ENCODE results near the gene SUPT4H1. TPM values are rescaled to one million over a fixed set of nuclear protein-coding genes. Genes with fewer than 3 reads are reported as not detected.

SUPT4H1 gene
- total RNA-seq, 4 donors from 2014 or later = 34.5 to 38.0 (median 35.2) TPM

DNA sequence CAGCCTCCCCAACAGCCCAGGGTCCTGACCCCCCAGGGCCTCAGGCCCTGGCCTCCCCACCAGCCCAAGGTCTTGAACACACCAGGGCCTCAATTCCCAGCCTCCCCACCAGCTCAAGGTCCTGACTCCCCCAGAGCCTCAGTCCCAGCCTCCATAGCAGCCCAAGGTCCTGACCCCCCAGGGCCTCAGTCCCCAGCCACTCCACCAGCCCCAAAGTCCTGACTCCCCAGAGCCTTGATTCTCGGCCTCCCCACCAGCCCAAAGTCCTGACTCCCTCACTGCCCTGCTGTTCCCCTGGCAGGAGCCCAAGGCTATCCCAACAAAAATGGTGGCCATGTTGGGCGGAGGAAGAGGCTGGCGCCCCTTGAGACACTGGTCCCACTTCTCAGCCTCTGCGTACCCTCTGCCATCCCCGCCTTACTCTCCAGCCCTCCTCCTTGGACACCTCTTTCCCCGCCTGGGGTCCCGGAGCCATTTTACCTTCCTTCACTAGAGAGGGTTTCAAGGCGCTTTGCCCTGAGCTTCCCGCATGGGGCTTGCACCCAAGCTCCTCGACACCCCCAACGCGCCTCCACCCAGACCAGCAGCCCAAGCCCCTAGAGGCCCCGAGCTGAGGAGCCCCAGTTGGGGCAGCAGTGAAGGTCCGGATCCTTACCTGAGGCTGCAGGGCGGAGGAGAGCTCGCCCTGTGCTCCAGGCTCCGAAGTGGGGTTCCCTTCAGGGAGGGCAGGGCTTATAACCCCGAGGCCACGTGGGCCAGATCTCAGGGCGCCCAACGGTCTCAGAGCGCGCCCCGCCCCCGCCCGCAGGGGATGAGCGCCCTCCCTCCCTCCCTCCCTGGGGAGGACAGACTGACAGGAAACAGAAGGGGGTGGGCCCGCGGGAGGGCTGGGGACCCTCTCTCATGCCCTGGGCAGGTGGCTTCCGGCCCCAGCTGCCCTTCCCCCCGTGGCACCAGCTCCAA is 19.9 kb downstream of the SUPT4H1 start:
- Histone ChIP-seq H3K27ac (peak overlapping the region in 3 of 4 donors; percentile 72 to 89 (median 76)), H3K9me3 (no peaks in the 10 kb centered on the region), H3K27me3 (peaks cover 0 to 39% of the 10 kb centered on the region in 2 donors), H3K4me3 (peak overlapping the region; percentile 24 to 56 (median 47)), H3K36me3 (no peaks in the 10 kb centered on the region), H3K4me1 (peaks cover 0 to 30% (median 11%) of the 10 kb centered on the region in 4 donors)
- DNase-seq (ENCODE audit: low spot score in 2 of 2) = peak; percentile 43 to 52
- TF ChIP-seq EP300 (IDR thresholded peaks at IDR 0.05) (peak; percentile 25 to 81), POLR2A (IDR thresholded peaks at IDR 0.05) (peak; percentile 71 to 73)
- TF ChIP-seq, protein P1, sequence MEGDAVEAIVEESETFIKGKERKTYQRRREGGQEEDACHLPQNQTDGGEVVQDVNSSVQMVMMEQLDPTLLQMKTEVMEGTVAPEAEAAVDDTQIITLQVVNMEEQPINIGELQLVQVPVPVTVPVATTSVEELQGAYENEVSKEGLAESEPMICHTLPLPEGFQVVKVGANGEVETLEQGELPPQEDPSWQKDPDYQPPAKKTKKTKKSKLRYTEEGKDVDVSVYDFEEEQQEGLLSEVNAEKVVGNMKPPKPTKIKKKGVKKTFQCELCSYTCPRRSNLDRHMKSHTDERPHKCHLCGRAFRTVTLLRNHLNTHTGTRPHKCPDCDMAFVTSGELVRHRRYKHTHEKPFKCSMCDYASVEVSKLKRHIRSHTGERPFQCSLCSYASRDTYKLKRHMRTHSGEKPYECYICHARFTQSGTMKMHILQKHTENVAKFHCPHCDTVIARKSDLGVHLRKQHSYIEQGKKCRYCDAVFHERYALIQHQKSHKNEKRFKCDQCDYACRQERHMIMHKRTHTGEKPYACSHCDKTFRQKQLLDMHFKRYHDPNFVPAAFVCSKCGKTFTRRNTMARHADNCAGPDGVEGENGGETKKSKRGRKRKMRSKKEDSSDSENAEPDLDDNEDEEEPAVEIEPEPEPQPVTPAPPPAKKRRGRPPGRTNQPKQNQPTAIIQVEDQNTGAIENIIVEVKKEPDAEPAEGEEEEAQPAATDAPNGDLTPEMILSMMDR (IDR thresholded peaks at IDR 0.05) = no peak
- 68 to 87% methylated on average over 16 to 26 of the region's 31 CpGs for WGBS, 2 donors

DNA sequence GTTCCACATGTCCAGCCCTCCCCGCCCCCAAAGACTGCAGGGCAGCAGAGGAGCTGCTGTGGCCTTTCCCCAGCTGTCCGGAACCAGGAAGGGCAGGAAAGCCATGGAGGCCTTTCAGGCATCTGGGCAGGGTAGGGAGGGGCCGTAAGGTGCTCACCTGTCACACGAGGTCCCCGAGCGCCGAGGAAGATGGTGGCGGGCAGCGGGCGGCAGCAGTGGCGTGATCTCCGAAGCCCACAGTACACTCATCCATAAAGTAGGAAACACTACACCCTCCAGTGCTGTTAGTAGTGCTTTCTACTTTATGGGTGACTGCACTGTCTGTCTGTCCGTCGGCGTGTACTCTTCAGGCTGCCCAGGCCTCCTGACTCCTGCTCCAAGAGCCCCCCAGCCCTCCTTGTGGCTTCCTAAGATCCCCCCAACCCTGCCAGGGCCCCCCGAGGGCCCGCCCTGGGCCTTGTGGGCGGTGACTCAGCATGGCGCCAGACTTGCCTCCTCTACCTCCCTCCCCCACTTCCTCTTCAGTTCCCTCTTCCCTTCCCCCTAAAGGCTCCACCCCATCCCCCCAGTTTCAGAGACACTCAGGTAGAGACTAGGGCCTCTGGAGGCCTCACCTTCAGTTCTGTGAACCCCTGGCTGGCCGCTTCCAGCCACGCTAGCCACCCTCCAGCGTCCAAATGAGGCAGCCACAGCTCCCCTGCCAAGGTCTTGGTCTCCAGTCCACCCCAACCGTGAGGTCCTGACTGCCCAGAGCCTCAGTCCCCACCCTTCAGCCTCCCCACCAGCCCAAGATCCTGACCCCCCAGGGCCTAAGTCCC is 20.8 kb downstream of the SUPT4H1 start:
- peaks cover 0 to 39% of the 10 kb centered on the region in 2 donors for H3K27me3 ChIP-seq
- TF ChIP-seq, protein P1 (IDR thresholded peaks at IDR 0.05) = no peak
- TF ChIP-seq POLR2A (IDR thresholded peaks at IDR 0.05) (no peak), EP300 (IDR thresholded peaks at IDR 0.05) (no peak)
- 64 to 79% methylated on average over 22 to 23 of the region's 23 CpGs for WGBS, 2 donors
- peak overlapping the region; percentile 24 to 56 (median 47) for H3K4me3 ChIP-seq
- DNase-seq (ENCODE audit: low spot score in 2 of 2) = no peak
- no peaks in the 10 kb centered on the region for H3K9me3 ChIP-seq
- H3K4me1 ChIP-seq = peaks cover 0 to 21% (median 8%) of the 10 kb centered on the region in 4 donors
- H3K27ac ChIP-seq = peak overlapping the region in 3 of 4 donors; percentile 72 to 79 (median 76)
- no peaks in the 10 kb centered on the region for H3K36me3 ChIP-seq

DNA sequence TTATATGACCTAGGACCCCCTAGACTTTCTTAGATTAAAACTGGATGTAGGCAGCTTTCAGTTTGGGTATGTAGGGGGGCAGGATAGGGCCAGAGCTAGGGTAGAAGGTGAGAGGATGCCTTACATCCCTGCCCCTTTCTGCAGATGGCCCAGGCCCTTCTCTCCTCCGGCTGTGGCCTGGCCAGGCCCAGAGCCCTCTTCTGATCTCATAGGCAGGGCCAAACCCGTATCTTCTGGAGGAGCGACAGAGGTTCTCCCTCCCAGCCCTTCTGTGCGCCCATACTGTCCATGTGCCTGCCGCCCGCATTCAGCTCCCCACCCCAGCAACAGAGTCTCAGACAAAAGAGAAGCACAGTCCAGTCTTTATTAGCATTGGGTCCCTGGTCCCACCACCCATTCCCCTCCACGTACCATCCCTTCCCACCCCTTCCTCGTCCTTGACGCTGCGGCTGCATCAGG is 21.4 kb downstream of the SUPT4H1 start:
- DNase-seq (ENCODE audit: low spot score in 2 of 2) = no peak

DNA sequence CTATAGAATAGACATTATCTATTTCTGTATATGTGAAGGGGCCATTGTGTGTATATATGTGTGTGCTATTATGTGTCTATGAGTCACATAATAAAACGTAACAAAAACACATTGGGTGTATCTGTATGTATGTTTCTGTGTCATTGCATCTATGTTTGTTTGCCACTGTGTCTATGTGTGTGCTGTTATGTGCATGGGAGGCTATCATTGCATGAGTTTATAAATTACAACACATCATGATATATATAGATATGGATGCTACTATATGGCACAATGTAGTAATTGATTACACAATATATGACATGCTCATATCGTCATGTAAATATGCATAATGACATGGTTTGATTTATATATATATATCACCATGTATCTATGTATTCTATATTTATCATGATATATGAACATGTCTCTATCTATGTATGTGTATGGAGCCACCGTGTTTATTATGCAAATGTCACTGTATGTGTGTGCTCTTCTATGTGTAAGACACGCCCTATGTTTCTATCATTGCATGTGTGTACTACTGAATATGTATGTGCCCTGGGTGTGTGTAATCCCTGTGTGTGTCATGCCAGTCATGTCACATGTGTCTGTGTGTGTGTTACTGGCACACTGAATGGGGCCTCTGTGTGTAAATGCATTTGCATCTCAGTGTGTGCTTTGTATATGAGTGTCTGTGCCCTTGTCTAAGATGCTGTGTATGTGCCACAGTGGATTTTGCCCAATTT is 22.0 kb downstream of the SUPT4H1 start:
- TF ChIP-seq, protein P1 (IDR thresholded peaks at IDR 0.05) = no peak
- Histone ChIP-seq H3K36me3 (no peaks in the 10 kb centered on the region), H3K9me3 (no peaks in the 10 kb centered on the region), H3K4me3 (peak overlapping the region in 2 of 4 donors; percentile 52 to 56), H3K27me3 (peaks cover 0 to 46% of the 10 kb centered on the region in 2 donors), H3K27ac (no peak overlapping the region), H3K4me1 (peaks cover 0 to 15% (median 7%) of the 10 kb centered on the region in 4 donors)
- DNase-seq (ENCODE audit: low spot score in 2 of 2) = no peak
- WGBS, 2 donors = 65% methylated on average over 4 of the region's 4 CpGs

More for the DNA sequence above, 21.4 kb downstream of the SUPT4H1 start:
- WGBS, 2 donors = 76 to 84% methylated on average over 10 of the region's 10 CpGs
- H3K27me3 ChIP-seq = peaks cover 0 to 40% of the 10 kb centered on the region in 2 donors
- H3K27ac ChIP-seq = peak overlapping the region in 3 of 4 donors; percentile 67 to 79 (median 76)
- H3K4me1 ChIP-seq = peaks cover 0 to 17% (median 5%) of the 10 kb centered on the region in 4 donors
- H3K4me3 ChIP-seq = peak overlapping the region; percentile 22 to 56 (median 38)
- H3K36me3 ChIP-seq = no peaks in the 10 kb centered on the region
- TF ChIP-seq POLR2A (IDR thresholded peaks at IDR 0.05) = no peak
- TF ChIP-seq, protein P1 (IDR thresholded peaks at IDR 0.05) = no peak
- no peak for TF ChIP-seq EP300 (IDR thresholded peaks at IDR 0.05)
- H3K9me3 ChIP-seq = no peaks in the 10 kb centered on the region
